Tibial artery (tissue), 4 donors: ENCODE measurements around the gene ZNF564.

ENCODE experiments used
- DNase-seq, 2 donors: peaks; one replicate each; pipeline ENCODE4 v3.0.0-alpha.2; 2019
- H3K27ac ChIP-seq, 2 donors: fragments of 200-600 bp; sonication (generic) in 1 of 2; 1 replicate in 1 of 2; 2 replicates in 1 of 2; pipeline ENCODE4 v1.5.1; 2018 to 2019; ENCODE audit warnings: mild to moderate bottlenecking in 1 of 2
- H3K27me3 ChIP-seq, 2 donors: fragments of 200-600 bp; sonication (generic) in 1 of 2; one replicate each; pipeline versions ENCODE4 v1.5.1 to v1.6.0; 2016 to 2019
- H3K36me3 ChIP-seq, 3 donors: fragments of 200-600 bp; sonication (generic) in 2 of 3; one replicate each; pipeline ENCODE4 v1.5.1; 2016 to 2019; ENCODE audit warnings: mild to moderate bottlenecking in 2 of 3
- H3K4me1 ChIP-seq, 4 donors: fragments of 200-600 bp; sonication (generic) in 2 of 4; 1 replicate in 3 of 4; 2 replicates in 1 of 4; pipeline ENCODE4 v1.5.1; 2016 to 2019
- H3K4me3 ChIP-seq, 2 donors: fragments of 200-600 bp; sonication (generic) in 1 of 2; 1 replicate in 1 of 2; 2 replicates in 1 of 2; pipeline ENCODE4 v1.5.1; 2018 to 2019; ENCODE audit warnings: mild to moderate bottlenecking in 2 of 2
- H3K9me3 ChIP-seq, 3 donors: fragments of 200-600 bp; sonication (generic) in 1 of 3; one replicate each; pipeline ENCODE4 v1.5.1; 2016 to 2019
- CTCF ChIP-seq, 2 experiments: fragments of 200-600 bp in 1 of 2; fragments of 450-650 bp in 1 of 2; IDR thresholded peaks; one replicate each; pipeline ENCODE4 v1.5.1; 2017 to 2019; ENCODE audit warnings: antibody characterized with exemption in 2 of 2, mild to moderate bottlenecking in 1 of 2, moderate library complexity in 1 of 2
- intact Hi-C: fragments of 100-400 bp; cut with DNase I; formaldehyde crosslinking; loops from one replicate; pipeline ENCODE4 v1.15.0; 2023; ENCODE audit warnings: low total_unique reads

Gene ZNF564

GRCh38 chr19:12485052-12485416 is 66.2 kb downstream of the ZNF564 start:
- no peak for DNase-seq
- H3K9me3 ChIP-seq: no peaks in the 10 kb centered on the region
- H3K36me3 ChIP-seq: no peaks in the 10 kb centered on the region
- H3K4me1 ChIP-seq: peaks cover 0 to 18% (median 9%) of the 10 kb centered on the region in 4 donors
- no peak for TF ChIP-seq CTCF (IDR thresholded peaks at IDR 0.05)
- intact Hi-C loops: no loop called here
- no peaks in the 10 kb centered on the region for H3K27me3 ChIP-seq
- H3K27ac ChIP-seq: peak overlapping the region; percentile 79 to 85
- peak overlapping the region; percentile 84 to 87 for H3K4me3 ChIP-seq

- Histone ChIP-seq H3K27me3 (no peaks in the 10 kb centered on the region), H3K4me3 (peak within 1 kb of the TSS; percentile 84 to 87), H3K36me3 (no peaks in the 10 kb centered on the region), H3K27ac (peak within 1 kb of the TSS; percentile 79 to 85), H3K9me3 (no peaks in the 10 kb centered on the region), H3K4me1 (peaks cover 0 to 18% (median 9%) of the 10 kb centered on the region in 4 donors)
- intact Hi-C loops: no loop called here
- DNase-seq: peak; percentile 92 to 94
- no peak for TF ChIP-seq CTCF (IDR thresholded peaks at IDR 0.05)
Observed at GRCh38 chr19:12484371-12485051, 66.8 kb downstream of the ZNF564 start, which contains the start of gene ZNF709. Gene ZNF709, minus strand, starts transcription at chr19:12484816. Its CDS starts 159 bp downstream, at chr19:12484657.

- Histone ChIP-seq H3K27ac (peak overlapping the region; percentile 79 to 85), H3K4me3 (peak overlapping the region; percentile 84 to 87), H3K27me3 (no peaks in the 10 kb centered on the region), H3K9me3 (no peaks in the 10 kb centered on the region), H3K4me1 (peaks cover 0 to 18% (median 9%) of the 10 kb centered on the region in 4 donors), H3K36me3 (no peaks in the 10 kb centered on the region)
- intact Hi-C loops: no loop called here
- no peak for DNase-seq
- TF ChIP-seq CTCF (IDR thresholded peaks at IDR 0.05): no peak
Observed at GRCh38 chr19:12484011-12484370, 67.3 kb downstream of the ZNF564 start.

- H3K36me3 ChIP-seq: no peaks in the 10 kb centered on the region
- no peak overlapping the region for H3K4me3 ChIP-seq
- peaks cover 0 to 18% (median 14%) of the 10 kb centered on the region in 4 donors for H3K4me1 ChIP-seq
- H3K9me3 ChIP-seq: no peaks in the 10 kb centered on the region
- no peaks in the 10 kb centered on the region for H3K27me3 ChIP-seq
- no peak for TF ChIP-seq CTCF (IDR thresholded peaks at IDR 0.05)
- intact Hi-C loops: no loop called here
- DNase-seq: no peak
- no peak overlapping the region for H3K27ac ChIP-seq
Observed at GRCh38 chr19:12482509-12482886, 68.8 kb downstream of the ZNF564 start.

GRCh38 chr19:12481781-12482508 is 69.3 kb downstream of the ZNF564 start:
- Histone ChIP-seq H3K36me3 (no peaks in the 10 kb centered on the region), H3K4me1 (peaks cover 0 to 18% (median 14%) of the 10 kb centered on the region in 4 donors), H3K27me3 (no peaks in the 10 kb centered on the region), H3K27ac (no peak overlapping the region), H3K9me3 (no peaks in the 10 kb centered on the region), H3K4me3 (no peak overlapping the region)
- DNase-seq: no peak
- no peak for TF ChIP-seq CTCF (IDR thresholded peaks at IDR 0.05)
- intact Hi-C loops: no loop called here
